GM18951 (cell line): ENCODE results near the gene DENND4C.
"Not testable (repeated sequence)": the region's sequence is repeated elsewhere in the genome, so short reads cannot be mapped to it uniquely, and the experiment has no call there.

Source experiments
- POLR2A ChIP-seq: IDR thresholded peaks from 4 replicates; pipeline ENCODE4 v1.6.1; 2011; ENCODE audit warnings: mild to moderate bottlenecking; ENCODE audit not compliant: insufficient read length, insufficient read depth; ENCODE audit errors: extremely low read depth
- in situ Hi-C: fragments of 300-500 bp; cut with MboI; formaldehyde crosslinking; loops from one replicate; pipeline ENCODE4 v1.12.0; 2022; ENCODE audit warnings: low sequenced_read_pairs, mixed read lengths, inconsistent platforms; ENCODE audit not compliant: unreplicated experiment

DENND4C gene

DNA sequence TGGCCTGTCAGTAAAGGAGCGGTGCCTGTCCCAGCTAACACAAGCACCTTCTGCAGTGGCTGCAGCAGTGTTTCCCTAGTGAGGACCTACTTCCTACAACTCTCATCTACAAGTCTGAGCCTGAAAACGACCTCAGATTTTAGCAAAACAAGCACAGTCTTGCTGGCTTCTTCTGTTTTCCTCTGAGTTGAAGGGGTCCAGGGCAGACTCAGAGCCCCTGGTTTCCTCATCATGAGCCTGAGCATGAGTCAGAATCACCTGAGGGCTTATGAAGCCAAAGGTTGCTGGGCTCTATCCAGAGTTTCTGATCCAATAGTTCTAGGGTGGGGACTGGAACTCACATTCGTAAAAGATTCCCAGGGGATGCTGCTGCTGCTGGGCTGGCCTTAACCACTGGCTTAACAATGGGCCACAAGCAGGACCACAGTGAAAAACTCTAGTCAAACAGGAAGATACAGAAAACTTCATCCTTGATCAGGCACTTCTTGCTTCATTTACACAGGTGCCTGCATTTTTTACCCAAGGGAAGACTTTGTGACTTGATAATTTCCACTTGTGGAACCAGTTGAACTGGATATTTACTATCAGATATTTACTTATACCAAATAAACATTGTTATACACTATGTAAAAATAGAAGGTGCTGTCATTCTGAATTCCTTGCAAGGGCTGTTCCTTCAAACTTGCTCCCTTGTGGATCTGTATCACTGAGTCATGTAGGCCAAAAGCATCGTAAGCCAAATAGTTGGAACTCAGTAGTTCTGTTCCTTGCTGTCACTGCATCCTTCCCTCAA lies 174.0 kb downstream of the DENND4C start:
- TF ChIP-seq POLR2A = no peak
- in situ Hi-C loops = no loop called here

GRCh38 chr9:19405771-19406170 lies 175.3 kb downstream of the DENND4C start:
- in situ Hi-C loops = no loop called here
- no peak for TF ChIP-seq POLR2A

- in situ Hi-C loops = no loop called here
- TF ChIP-seq POLR2A = no peak
Observed at GRCh38 chr9:19408316-19408692, 177.8 kb downstream of the DENND4C start.

- TF ChIP-seq POLR2A = peak; percentile 84
- in situ Hi-C loops = no loop called here
Observed at GRCh38 chr9:19408693-19409400, 178.4 kb downstream of the DENND4C start, which contains the start of gene ACER2. Gene ACER2, plus strand, starts transcription at chr9:19409009. Its CDS starts 76 bp downstream, at chr9:19409085.

DNA sequence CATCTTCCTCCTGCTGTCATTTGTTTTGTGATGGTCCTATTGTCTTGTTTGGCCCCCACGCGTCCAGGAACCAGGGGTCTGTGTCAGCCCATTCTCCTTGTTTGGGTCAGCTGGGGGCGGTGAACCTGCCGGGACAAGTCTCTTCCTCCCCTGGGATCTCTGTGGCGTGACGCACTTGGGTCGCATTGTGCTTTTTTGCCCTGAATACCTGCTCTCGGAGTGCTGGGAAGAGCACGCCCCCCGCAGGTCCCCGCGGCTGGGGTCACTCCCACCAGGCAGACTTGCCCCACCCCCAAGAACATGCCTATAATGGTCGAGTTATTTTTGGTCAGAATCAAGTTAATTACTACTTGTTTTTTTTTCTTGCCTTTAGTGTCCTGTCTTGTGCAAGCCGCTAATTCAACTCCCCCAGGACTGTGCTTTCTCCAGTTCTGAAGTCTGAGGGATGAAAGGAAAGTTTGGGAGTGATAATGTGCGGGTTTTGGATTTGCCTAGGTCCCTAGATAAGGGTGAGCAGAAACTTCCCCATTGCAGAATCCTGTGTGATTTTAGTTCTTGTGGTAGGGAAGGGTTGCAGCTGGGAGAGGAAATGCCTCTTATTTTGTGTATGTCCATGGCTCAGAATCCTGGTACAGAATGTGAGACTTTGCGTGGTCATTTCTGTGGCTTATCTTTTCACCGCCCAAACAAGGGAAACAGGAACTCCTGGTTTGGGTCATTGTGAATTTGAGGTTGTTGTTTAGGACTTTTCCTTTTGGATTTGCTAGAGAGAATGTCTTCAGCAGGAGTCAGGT lies 179.1 kb downstream of the DENND4C start:
- in situ Hi-C loops = no loop called here
- no peak for TF ChIP-seq POLR2A

GRCh38 chr9:19410195-19410503 lies 179.7 kb downstream of the DENND4C start:
- in situ Hi-C loops = no loop called here

GRCh38 chr9:19410594-19410993 lies 180.1 kb downstream of the DENND4C start:
- TF ChIP-seq POLR2A = no peak
- in situ Hi-C loops = no loop called here

More at GRCh38 chr9:19410195-19410503, 179.7 kb downstream of the DENND4C start:
- no peak for TF ChIP-seq POLR2A

GRCh38 chr9:19411316-19411715 lies 180.8 kb downstream of the DENND4C start:
- in situ Hi-C loops = no loop called here
- TF ChIP-seq POLR2A = no peak

DNA sequence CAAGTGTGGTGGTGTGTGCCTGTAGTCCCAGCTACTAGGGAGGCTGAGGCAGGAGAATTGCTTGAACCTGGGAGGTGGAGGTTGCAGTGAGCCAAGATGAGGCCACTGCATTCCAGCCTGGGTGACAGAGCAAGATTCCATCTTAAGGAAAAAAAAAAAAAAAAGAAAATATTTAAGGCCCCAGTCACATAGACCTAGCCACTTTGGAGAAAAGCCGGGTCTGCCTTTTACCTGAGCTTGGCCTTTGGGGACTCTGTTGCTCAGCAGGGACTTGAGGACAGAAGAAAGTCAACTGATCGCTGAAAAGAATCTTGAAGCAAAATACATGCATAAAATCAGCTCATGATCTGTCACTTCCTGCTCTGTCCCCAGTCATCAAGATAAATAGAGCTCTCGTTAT lies 183.0 kb downstream of the DENND4C start:
- in situ Hi-C loops = not testable (repeated sequence)

DNA sequence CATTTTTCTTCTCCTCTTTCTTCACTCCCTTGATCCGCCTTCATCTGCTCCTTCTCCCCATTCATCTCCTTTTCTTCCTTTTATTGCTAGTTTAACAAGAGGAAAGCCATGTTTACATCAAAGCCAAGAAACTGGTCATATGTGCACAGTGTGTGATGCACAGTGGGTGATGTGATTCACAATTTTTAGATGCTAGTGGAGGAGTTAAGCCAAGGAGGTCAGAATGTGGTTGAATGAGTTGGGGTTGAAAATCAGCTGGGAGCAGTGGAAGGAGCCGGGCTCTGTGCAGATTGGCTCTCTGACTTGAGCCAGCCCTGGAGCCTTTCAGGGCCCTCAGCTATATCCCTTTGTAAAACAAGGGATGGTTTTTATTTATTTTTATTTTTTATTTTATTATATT lies 185.7 kb downstream of the DENND4C start:
- TF ChIP-seq POLR2A = no peak

GRCh38 chr9:19420877-19421276 lies 190.4 kb downstream of the DENND4C start:
- TF ChIP-seq POLR2A = no peak
- in situ Hi-C loops = no loop called here

More for the DNA sequence above, 185.7 kb downstream of the DENND4C start:
- in situ Hi-C loops = no loop called here
